SH-SY5Y (cell line): ENCODE results near the gene EPB41L1.

Experiments
- GATA2 ChIP-seq: IDR thresholded peaks from 2 replicates; pipeline ENCODE4 v1.6.1; 2011; ENCODE audit warnings: mild to moderate bottlenecking, low read depth, low read length
- GATA3 ChIP-seq: IDR thresholded peaks from 2 replicates; pipeline ENCODE4 v1.6.1; 2011; ENCODE audit warnings: low read depth, mild to moderate bottlenecking, low read length, moderate library complexity

- TF ChIP-seq GATA2 (no peak), GATA3 (no peak)
These were observed 20.7 kb upstream of the EPB41L1 start for GRCh38 chr20:36133821-36134220.
